Measurements from ENCODE around the gene MPG.

The MPG gene

GRCh38 chr16:85407-85782, 7.4 kb downstream of the MPG start:
- H3K4me3 ChIP-seq (ENCODE audit: control insufficient read depth, low read depth, low read length): no peak overlapping the region
- no peak for DNase-seq (ENCODE audit: low read depth)
- TF ChIP-seq, protein P1, sequence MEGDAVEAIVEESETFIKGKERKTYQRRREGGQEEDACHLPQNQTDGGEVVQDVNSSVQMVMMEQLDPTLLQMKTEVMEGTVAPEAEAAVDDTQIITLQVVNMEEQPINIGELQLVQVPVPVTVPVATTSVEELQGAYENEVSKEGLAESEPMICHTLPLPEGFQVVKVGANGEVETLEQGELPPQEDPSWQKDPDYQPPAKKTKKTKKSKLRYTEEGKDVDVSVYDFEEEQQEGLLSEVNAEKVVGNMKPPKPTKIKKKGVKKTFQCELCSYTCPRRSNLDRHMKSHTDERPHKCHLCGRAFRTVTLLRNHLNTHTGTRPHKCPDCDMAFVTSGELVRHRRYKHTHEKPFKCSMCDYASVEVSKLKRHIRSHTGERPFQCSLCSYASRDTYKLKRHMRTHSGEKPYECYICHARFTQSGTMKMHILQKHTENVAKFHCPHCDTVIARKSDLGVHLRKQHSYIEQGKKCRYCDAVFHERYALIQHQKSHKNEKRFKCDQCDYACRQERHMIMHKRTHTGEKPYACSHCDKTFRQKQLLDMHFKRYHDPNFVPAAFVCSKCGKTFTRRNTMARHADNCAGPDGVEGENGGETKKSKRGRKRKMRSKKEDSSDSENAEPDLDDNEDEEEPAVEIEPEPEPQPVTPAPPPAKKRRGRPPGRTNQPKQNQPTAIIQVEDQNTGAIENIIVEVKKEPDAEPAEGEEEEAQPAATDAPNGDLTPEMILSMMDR (IDR thresholded peaks at IDR 0.05; ENCODE audit: control insufficient read depth, insufficient read depth, low read depth, low read length, missing control alignments): no peak

DNA sequence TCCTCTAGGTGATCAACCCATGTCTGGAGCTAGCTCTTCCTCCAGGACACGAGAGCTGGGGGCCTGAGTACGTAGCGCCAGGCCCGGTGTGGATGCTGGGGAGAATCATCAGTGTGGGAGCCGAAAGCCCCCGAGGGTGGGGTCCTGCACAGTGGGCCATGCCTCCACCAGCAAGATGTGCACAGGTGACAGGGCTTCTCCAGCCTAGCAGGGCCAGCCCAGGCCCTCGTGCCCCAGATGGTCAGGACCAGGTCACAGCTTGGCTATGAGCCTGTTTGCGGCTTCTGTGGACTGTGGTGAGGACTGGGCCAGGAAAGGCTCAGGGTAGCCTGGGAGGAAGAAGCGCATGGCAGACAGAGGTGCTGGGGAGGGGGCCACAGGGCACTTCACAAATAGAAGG, 7.8 kb downstream of the MPG start:
- H3K4me3 ChIP-seq (ENCODE audit: control insufficient read depth, low read depth, low read length): no peak overlapping the region
- TF ChIP-seq, protein P1 (IDR thresholded peaks at IDR 0.05; ENCODE audit: control insufficient read depth, insufficient read depth, low read depth, low read length, missing control alignments): no peak
- no peak for DNase-seq (ENCODE audit: low read depth)

DNA sequence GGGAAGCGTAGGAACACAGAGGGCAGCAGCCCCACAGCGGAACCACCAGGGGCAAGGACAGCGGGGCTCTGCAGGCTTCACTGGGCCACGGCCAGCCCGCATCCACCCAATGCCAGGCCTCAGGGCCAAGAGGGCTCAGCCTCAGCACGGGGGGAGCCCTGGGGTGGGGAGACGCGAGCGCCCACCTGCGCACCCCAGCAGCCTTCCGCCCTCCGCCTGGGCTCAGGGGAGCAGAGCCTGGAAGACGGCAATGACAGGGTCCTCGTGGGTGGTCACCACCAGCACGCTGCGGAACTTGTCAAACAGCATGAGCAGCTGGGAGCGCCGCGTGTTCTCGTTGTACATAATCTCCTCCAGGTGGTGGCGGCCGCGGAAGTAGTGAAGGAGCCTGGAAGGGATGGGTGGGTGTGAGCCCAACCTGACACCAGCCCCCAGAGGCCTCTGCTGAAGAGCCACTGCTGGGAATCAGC, 8.5 kb downstream of the MPG start:
- no peak overlapping the region for H3K4me3 ChIP-seq (ENCODE audit: control insufficient read depth, low read depth, low read length)
- TF ChIP-seq, protein P1 (IDR thresholded peaks at IDR 0.05; ENCODE audit: control insufficient read depth, insufficient read depth, low read depth, low read length, missing control alignments): no peak
- no peak for DNase-seq (ENCODE audit: low read depth)

DNA sequence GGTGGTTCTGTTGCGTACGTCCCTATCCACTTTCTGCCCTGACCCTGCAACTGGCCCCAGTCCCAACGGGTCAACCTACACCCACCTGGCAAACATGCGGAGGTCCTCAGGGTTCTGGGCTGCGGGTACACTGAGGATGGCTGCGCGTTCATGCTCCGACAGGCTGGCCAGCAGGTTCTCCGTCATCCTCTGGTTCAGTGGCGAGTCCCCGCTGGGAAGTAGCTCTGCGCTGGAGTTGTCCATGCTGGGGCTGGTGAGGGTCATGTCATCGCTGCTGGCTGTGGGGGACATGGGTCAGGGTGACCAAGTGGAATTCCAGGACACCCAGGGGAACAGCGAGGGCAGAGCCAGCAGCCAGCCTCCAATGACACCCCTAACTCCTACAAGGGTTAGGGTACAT, 10.6 kb downstream of the MPG start:
- H3K4me3 ChIP-seq (ENCODE audit: control insufficient read depth, low read depth, low read length): no peak overlapping the region
- DNase-seq (ENCODE audit: low read depth): no peak
- TF ChIP-seq, protein P1 (IDR thresholded peaks at IDR 0.05; ENCODE audit: control insufficient read depth, insufficient read depth, low read depth, low read length, missing control alignments): no peak

- TF ChIP-seq, protein P1 (IDR thresholded peaks at IDR 0.05; ENCODE audit: control insufficient read depth, insufficient read depth, low read depth, low read length, missing control alignments): no peak
- no peak for DNase-seq (ENCODE audit: low read depth)
- no peak overlapping the region for H3K4me3 ChIP-seq (ENCODE audit: control insufficient read depth, low read depth, low read length)
Measured at GRCh38 chr16:89391-90302, 11.6 kb downstream of the MPG start.

DNA sequence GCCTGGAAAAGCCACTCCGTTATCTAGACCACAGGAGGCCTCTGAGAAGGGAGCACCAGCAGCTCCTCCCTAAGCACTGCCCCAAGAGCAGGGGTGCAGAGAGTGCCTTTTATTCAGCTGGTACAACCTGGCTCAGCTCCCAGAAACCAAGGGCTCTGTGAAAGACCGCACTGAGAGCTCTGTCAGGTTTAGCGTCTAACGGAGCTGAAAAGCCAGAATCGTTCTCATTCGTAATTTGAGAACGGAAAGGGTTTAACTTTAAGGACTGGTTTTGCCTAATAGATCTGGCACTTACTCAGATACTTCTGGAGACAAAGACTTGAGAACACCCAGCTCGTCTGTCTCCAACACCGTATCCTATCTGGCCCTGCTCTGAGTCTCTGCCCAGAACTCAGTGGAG, 13.5 kb downstream of the MPG start:
- no peak for DNase-seq (ENCODE audit: low read depth)
- no peak overlapping the region for H3K4me3 ChIP-seq (ENCODE audit: control insufficient read depth, low read depth, low read length)
- TF ChIP-seq, protein P1 (IDR thresholded peaks at IDR 0.05; ENCODE audit: control insufficient read depth, insufficient read depth, low read depth, low read length, missing control alignments): no peak

Data from AG09309 (cell line).